GM23338 (cell line): ENCODE measurements around the gene PARD3. TPM values are rescaled to one million over a fixed set of nuclear protein-coding genes. Genes with fewer than 3 reads are reported as not detected.

ENCODE experiments used
- ATAC-seq: fragments of 200-7000 bp; cut with Tn5 transposase; 3 replicates; pipeline ENCODE4 v1.9.1; 2020
- DNase-seq: peaks from one replicate; pipeline ENCODE4 v3.0.0-alpha.2; 2015; ENCODE audit warnings: low spot score
- H2AFZ ChIP-seq: fragments of 200-600 bp; sonication (generic); 2 replicates; pipeline ENCODE4 v1.8.0; 2016; ENCODE audit warnings: antibody characterized with exemption, mild to moderate bottlenecking, moderate library complexity
- H3F3A ChIP-seq: fragments of 200-600 bp; sonication (generic); replicated peaks from 2 replicates; pipeline ENCODE4 v1.8.0; 2017; ENCODE audit warnings: antibody characterized with exemption, mixed run types, low read depth
- H3K27ac ChIP-seq: fragments of 200-600 bp; sonication (generic); 2 replicates; pipeline ENCODE4 v1.6.1; 2016; ENCODE audit warnings: low read depth
- H3K27me3 ChIP-seq: fragments of 200-600 bp; sonication (generic); 2 replicates; pipeline ENCODE4 v1.8.0; 2016; ENCODE audit warnings: mild to moderate bottlenecking, mixed run types, moderate library complexity; ENCODE audit not compliant: insufficient read depth
- H3K36me3 ChIP-seq: fragments of 200-600 bp; sonication (generic); 2 replicates; pipeline ENCODE4 v1.8.0; 2016; ENCODE audit warnings: mild to moderate bottlenecking; ENCODE audit not compliant: insufficient read depth
- H3K4me1 ChIP-seq: fragments of 200-600 bp; sonication (generic); 2 replicates; pipeline ENCODE4 v1.8.0; 2016; ENCODE audit warnings: mild to moderate bottlenecking, moderate library complexity; ENCODE audit not compliant: insufficient read depth
- H3K4me2 ChIP-seq: fragments of 200-600 bp; sonication (generic); 2 replicates; pipeline ENCODE4 v1.7.1; 2017; ENCODE audit warnings: mixed run types
- H3K4me3 ChIP-seq: fragments of 200-600 bp; sonication (generic); 2 replicates; pipeline ENCODE4 v1.6.1; 2016; ENCODE audit warnings: mixed run types
- H3K79me2 ChIP-seq: fragments of 200-600 bp; sonication (generic); replicated peaks from 2 replicates; pipeline ENCODE4 v1.8.0; 2017; ENCODE audit warnings: mild to moderate bottlenecking; ENCODE audit not compliant: insufficient read depth
- H3K9me2 ChIP-seq: fragments of 200-600 bp; sonication (generic); 2 replicates; pipeline ENCODE4 v1.8.0; 2017; ENCODE audit not compliant: insufficient read depth
- H4K20me1 ChIP-seq: fragments of 200-600 bp; sonication (generic); replicated peaks from 2 replicates; pipeline ENCODE4 v1.8.0; 2017; ENCODE audit warnings: mild to moderate bottlenecking; ENCODE audit not compliant: insufficient read depth
- H3K27ac Mint-ChIP-seq: 2 replicates; pipeline ENCODE4 v1.8.0; 2020; ENCODE audit warnings: inconsistent platforms, mild to moderate bottlenecking, moderate library complexity, mixed read lengths
- H3K27me3 Mint-ChIP-seq: 3 replicates; pipeline ENCODE4 v1.8.0; 2022; ENCODE audit warnings: low read depth, mild to moderate bottlenecking, moderate library complexity, mixed read lengths, inconsistent platforms; ENCODE audit not compliant: insufficient read depth, poor library complexity
- H3K36me3 Mint-ChIP-seq: 3 replicates; pipeline ENCODE4 v1.8.0; 2021; ENCODE audit warnings: low read depth, mild to moderate bottlenecking, inconsistent platforms, moderate library complexity, mixed read lengths
- H3K4me1 Mint-ChIP-seq: 3 replicates; pipeline ENCODE4 v1.8.0; 2020; ENCODE audit warnings: mild to moderate bottlenecking, inconsistent platforms, mixed read lengths
- H3K4me3 Mint-ChIP-seq: 3 replicates; pipeline ENCODE4 v1.8.0; 2021; ENCODE audit warnings: moderate library complexity, mild to moderate bottlenecking, inconsistent platforms, mixed read lengths
- H3K9me3 Mint-ChIP-seq: 3 replicates; pipeline ENCODE4 v1.8.0; 2020; ENCODE audit warnings: moderate library complexity, mild to moderate bottlenecking, inconsistent platforms, mixed read lengths
- CREB1 ChIP-seq: fragments of 250-450 bp; sonication (Bioruptor Pico); IDR thresholded peaks from 2 replicates; pipeline ENCODE4 v1.5.0; 2020; ENCODE audit warnings: low read depth, mild to moderate bottlenecking, moderate library complexity
- EZH2 ChIP-seq: fragments of 200-600 bp; sonication (generic); IDR thresholded peaks from one replicate; pipeline ENCODE4 v1.8.0; 2017; ENCODE audit warnings: antibody characterized with exemption, mild to moderate bottlenecking, low read depth; ENCODE audit not compliant: unreplicated experiment
- EZH2phosphoT487 ChIP-seq: fragments of 200-600 bp; sonication (generic); IDR thresholded peaks from one replicate; pipeline ENCODE4 v1.8.1; 2018; ENCODE audit warnings: antibody characterized with exemption; ENCODE audit not compliant: unreplicated experiment
- JUNB ChIP-seq: IDR thresholded peaks from one replicate; pipeline ENCODE4 v1.6.1; 2016; ENCODE audit warnings: antibody characterized with exemption; ENCODE audit not compliant: unreplicated experiment
- NANOG ChIP-seq: IDR thresholded peaks from 2 replicates; pipeline ENCODE4 v1.6.1; 2016; ENCODE audit warnings: antibody characterized with exemption, borderline replicate concordance
- POLR2AphosphoS5 ChIP-seq: IDR thresholded peaks from 2 replicates; pipeline ENCODE4 v1.6.1; 2016; ENCODE audit warnings: antibody characterized with exemption, low read depth
- REST ChIP-seq: IDR thresholded peaks from one replicate; pipeline ENCODE4 v1.6.1; 2018; ENCODE audit warnings: antibody characterized with exemption; ENCODE audit not compliant: unreplicated experiment
- STAT1 ChIP-seq: IDR thresholded peaks from one replicate; pipeline ENCODE4 v1.6.1; 2016; ENCODE audit warnings: antibody characterized with exemption; ENCODE audit not compliant: unreplicated experiment
- ZNF114 ChIP-seq: fragments of 250-450 bp; sonication (Bioruptor Pico); IDR thresholded peaks from 2 replicates; pipeline ENCODE4 v1.5.0; 2020; ENCODE audit warnings: mild to moderate bottlenecking, moderate library complexity
- ZNF331 ChIP-seq: fragments of 250-450 bp; sonication (Bioruptor Pico); IDR thresholded peaks from 2 replicates; pipeline ENCODE4 v1.5.0; 2020; ENCODE audit warnings: low read depth, mild to moderate bottlenecking, moderate library complexity
- ZNF462 ChIP-seq: fragments of 250-450 bp; sonication (Bioruptor Pico); IDR thresholded peaks from 2 replicates; pipeline ENCODE4 v1.5.0; 2020; ENCODE audit warnings: mild to moderate bottlenecking, moderate library complexity
- polyA plus RNA-seq: library from polyadenylated mRNA; unstranded; fragments of >200 nt; fragmentation: Nextera tagmentation; extraction: Ambion mirVana; gene quantifications from 2 replicates; pipeline ENCODE4 v1.2.1, GENCODE V29; 2016
- total RNA-seq: library from RNA; depleted of rRNA; stranded (reverse); fragments of >200 nt; shearing (Covaris generic); gene quantifications from 2 replicates; pipeline ENCODE4 v1.2.3, GENCODE V29; 2014
- TF ChIP-seq, protein P1 (sequence below): IDR thresholded peaks from 2 replicates; pipeline ENCODE4 v1.6.1; 2016; ENCODE audit warnings: antibody characterized with exemption
- TF ChIP-seq, protein P2 (sequence below), 2 experiments: fragments of 200-600 bp in 1 of 2; sonication (generic) in 1 of 2; conservative IDR thresholded peaks; 2 replicates each; pipeline versions ENCODE4 v1.5.1 to v1.6.1; 2016 to 2017; ENCODE audit warnings: antibody characterized with exemption in 2 of 2, low read depth in 2 of 2, mild to moderate bottlenecking in 2 of 2, moderate library complexity in 1 of 2

Gene PARD3
- total and polyA plus RNA-seq, 2 experiments from 2014 or later, result 30.2 to 51.4 TPM

DNA sequence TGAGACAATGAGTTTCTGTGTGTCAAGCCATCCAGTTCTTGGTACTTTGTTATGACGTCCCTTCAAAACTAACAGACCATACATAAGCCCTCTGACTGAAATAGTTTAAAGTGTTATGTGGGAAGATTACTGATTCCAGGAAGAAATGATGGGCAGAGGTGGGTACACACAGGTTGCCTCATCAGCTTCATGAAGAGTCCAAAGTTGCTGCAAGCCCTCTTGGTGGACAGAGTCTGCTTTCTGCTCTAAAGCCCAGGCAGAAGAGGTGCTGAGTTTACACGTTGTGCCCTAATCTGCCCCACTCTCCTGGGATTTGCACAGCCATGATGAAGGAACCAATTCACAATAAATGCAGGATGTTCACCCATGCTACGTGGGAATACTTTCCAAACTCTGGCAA lies 187.4 kb downstream of the PARD3 start:
- H3K9me2 ChIP-seq, result no peaks in the 10 kb centered on the region
- no peaks in the 10 kb centered on the region for H3K36me3 ChIP-seq
- Mint-ChIP-seq H3K36me3 (no peaks in the 10 kb centered on the region), H3K27ac (no peak overlapping the region), H3K4me3 (no peak overlapping the region), H3K27me3 (no peaks in the 10 kb centered on the region), H3K4me1 (peaks cover 18% of the 10 kb centered on the region), H3K9me3 (no peaks in the 10 kb centered on the region)
- H3K4me2 ChIP-seq, result no peak overlapping the region
- H2AFZ ChIP-seq, result no peak overlapping the region
- H3K27ac ChIP-seq, result no peak overlapping the region
- no peak for TF ChIP-seq NANOG
- TF ChIP-seq ZNF114 (CRISPR knock-in tag), result no peak
- no peak for TF ChIP-seq POLR2AphosphoS5
- no peak for TF ChIP-seq ZNF331 (CRISPR knock-in tag)
- TF ChIP-seq STAT1, result no peak
- TF ChIP-seq JUNB, result no peak
- TF ChIP-seq, protein P1, sequence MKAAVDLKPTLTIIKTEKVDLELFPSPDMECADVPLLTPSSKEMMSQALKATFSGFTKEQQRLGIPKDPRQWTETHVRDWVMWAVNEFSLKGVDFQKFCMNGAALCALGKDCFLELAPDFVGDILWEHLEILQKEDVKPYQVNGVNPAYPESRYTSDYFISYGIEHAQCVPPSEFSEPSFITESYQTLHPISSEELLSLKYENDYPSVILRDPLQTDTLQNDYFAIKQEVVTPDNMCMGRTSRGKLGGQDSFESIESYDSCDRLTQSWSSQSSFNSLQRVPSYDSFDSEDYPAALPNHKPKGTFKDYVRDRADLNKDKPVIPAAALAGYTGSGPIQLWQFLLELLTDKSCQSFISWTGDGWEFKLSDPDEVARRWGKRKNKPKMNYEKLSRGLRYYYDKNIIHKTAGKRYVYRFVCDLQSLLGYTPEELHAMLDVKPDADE, result no peak
- TF ChIP-seq EZH2, result no peak
- no peak for TF ChIP-seq CREB1
- TF ChIP-seq ZNF462 (CRISPR knock-in tag), result no peak
- TF ChIP-seq, protein P2, sequence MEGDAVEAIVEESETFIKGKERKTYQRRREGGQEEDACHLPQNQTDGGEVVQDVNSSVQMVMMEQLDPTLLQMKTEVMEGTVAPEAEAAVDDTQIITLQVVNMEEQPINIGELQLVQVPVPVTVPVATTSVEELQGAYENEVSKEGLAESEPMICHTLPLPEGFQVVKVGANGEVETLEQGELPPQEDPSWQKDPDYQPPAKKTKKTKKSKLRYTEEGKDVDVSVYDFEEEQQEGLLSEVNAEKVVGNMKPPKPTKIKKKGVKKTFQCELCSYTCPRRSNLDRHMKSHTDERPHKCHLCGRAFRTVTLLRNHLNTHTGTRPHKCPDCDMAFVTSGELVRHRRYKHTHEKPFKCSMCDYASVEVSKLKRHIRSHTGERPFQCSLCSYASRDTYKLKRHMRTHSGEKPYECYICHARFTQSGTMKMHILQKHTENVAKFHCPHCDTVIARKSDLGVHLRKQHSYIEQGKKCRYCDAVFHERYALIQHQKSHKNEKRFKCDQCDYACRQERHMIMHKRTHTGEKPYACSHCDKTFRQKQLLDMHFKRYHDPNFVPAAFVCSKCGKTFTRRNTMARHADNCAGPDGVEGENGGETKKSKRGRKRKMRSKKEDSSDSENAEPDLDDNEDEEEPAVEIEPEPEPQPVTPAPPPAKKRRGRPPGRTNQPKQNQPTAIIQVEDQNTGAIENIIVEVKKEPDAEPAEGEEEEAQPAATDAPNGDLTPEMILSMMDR (conservative IDR thresholded peaks at IDR 0.05; ENCODE audit: low read depth in 2 of 2), result no peak
- no peak for TF ChIP-seq REST
- TF ChIP-seq EZH2phosphoT487, result no peak
- no peak overlapping the region for H3K4me3 ChIP-seq
- peaks cover 44% of the 10 kb centered on the region for H3K79me2 ChIP-seq
- H3K4me1 ChIP-seq, result no peaks in the 10 kb centered on the region
- ATAC-seq (no peak), DNase-seq (no peak)
- no peaks in the 10 kb centered on the region for H3K27me3 ChIP-seq
- H4K20me1 ChIP-seq, result 0 out of 2 replicates have a peak, but pooled peaks cover 4% of the 10 kb centered on the region
- H3F3A ChIP-seq, result no peaks in the 10 kb centered on the region
